Fibroblast of skin of left quadriceps (primary cell): Measurements from ENCODE around the gene KRT7.

Experiments
- DNase-seq, 2 experiments: peaks; one replicate each; pipeline ENCODE4 v3.0.0-alpha.2; 2013; ENCODE audit warnings: low read depth in 2 of 2

Gene KRT7

GRCh38 chr12:52211716-52212585, 21.1 kb upstream of the KRT7 start:
- DNase-seq, result no peak

GRCh38 chr12:52212701-52213563, 20.1 kb upstream of the KRT7 start:
- DNase-seq, result no peak

- no peak for DNase-seq
Measured at GRCh38 chr12:52213564-52214420, 19.3 kb upstream of the KRT7 start.

GRCh38 chr12:52214421-52214802, 18.6 kb upstream of the KRT7 start:
- DNase-seq, result no peak

DNA sequence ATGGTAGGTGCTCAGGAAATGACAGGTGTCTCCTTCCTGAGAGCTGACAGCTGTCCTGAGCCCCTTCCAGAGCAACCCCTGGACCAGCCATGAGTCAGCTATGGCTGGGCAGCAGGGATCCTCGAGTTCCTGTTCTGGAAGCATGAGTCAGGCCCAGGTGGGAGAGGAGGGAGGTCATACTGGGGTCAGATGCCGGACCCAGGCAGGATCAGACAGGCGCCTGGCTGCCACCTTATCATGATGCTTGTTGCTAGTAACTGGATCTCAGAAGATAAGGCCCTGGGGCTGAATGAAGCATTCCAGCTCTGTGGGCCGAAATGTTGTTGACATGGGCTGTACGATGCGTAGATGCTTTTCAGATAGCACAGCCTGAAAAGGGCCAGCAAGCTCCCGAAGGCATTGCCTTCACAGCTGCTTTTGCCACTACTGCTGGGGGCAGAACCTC, 17.4 kb upstream of the KRT7 start:
- DNase-seq, result no peak

DNA sequence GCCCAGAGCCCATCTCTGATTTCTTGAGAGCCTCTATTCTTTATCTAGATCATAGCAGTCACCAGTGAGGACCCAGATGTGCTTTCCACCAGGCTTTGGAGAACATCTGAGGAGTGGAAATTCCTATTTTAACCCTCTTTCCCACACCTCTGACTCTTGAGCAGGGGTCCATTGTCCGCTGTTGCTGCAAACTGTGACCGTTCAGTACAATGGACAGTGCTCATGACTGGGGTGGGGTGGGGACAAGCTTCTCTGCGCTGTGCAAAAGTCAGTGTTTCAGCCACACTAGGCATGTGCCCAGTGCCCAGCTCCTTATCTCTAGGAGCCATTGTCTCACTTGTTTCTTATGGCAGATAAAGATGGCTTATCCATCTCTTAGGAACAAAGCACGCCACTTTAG, 16.9 kb upstream of the KRT7 start:
- no peak for DNase-seq

- DNase-seq, result no peak
Measured at GRCh38 chr12:52216807-52217206, 16.2 kb upstream of the KRT7 start.

- no peak for DNase-seq
Measured at GRCh38 chr12:52217223-52217622, 15.8 kb upstream of the KRT7 start.

GRCh38 chr12:52218001-52218400, 15.0 kb upstream of the KRT7 start:
- DNase-seq, result no peak

GRCh38 chr12:52220477-52220876, 12.6 kb upstream of the KRT7 start:
- DNase-seq, result no peak

- no peak for DNase-seq
Measured at GRCh38 chr12:52221070-52221781, 11.8 kb upstream of the KRT7 start.

GRCh38 chr12:52221912-52222457, 11.1 kb upstream of the KRT7 start:
- DNase-seq, result no peak

DNA sequence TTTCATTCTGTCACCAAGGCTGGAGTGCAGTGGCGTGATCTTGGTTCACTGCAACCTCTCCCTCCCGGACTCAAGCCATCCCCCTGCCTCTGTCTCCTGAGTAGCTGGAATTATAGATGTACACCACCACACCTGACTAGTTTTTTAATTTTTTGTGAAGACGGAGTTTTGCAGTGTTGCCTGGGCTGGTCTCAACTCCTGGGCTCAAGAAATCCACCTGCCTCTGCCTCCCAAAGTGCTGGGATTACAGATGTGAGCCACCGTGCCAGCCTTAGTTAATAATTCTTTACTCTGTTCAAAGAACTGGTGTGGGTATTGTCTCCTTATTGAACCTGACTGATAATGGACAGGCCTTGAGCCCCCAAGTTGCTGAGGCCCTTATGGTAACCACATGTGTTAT, 10.4 kb upstream of the KRT7 start:
- no peak for DNase-seq

DNA sequence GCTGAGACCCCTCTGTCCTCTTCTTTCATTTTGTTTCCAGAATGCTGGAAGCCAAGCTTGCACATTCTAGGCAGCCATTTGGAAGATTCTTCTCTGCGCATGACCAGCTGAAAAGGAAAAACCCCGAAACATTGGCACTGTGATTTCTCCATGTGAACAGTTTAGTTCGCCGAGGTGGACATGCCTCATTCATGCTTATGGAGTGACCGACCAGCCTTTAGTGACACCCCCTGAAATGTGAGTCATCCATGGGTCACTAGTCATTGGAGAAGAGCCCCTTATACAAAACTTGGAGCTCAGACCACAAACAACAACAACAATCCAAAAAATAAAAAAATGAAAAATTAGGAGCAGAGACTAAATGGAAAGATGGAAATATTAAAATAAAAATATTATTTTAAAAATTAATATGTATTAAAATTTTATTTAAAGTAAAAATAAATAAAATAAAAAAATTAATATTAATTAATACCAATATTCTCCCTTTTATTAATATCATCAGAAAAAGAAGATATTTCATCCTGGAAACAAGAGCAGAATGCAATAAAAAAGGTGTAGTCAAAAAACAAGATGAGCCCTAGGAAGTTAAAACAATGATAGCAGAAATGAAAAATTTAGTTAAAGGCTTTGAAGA, 9.5 kb upstream of the KRT7 start:
- no peak for DNase-seq

- DNase-seq, result no peak
Measured at GRCh38 chr12:52224151-52224550, 8.9 kb upstream of the KRT7 start.

DNA sequence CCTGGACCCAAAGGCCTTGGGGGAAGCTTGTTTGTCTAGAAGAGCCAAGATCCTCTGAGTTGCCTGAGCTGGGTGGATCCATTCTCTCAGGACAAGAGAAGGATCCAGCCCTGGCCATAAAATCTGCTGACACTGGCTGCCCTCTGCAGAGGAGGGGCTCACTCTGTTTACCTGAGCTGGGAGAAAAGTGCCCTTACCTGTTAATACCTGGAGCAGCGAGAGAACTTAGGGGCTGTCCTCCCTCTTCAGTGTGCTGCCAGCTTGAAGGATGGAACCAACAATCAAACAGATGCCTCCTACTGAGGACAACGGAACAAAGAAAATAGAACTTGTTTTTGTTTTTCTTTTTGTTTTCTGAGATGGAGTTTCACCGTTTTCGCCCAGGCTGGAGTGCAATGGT, 7.3 kb upstream of the KRT7 start:
- DNase-seq, result no peak

GRCh38 chr12:52226446-52226845, 6.6 kb upstream of the KRT7 start:
- no peak for DNase-seq

GRCh38 chr12:52227606-52228166, 5.4 kb upstream of the KRT7 start:
- DNase-seq, result no peak

GRCh38 chr12:52228366-52228765, 4.7 kb upstream of the KRT7 start:
- DNase-seq, result no peak

- no peak for DNase-seq
Measured at GRCh38 chr12:52228931-52229330, 4.1 kb upstream of the KRT7 start.
